Mesenchymal stem cell (in vitro differentiated cells and primary cell): ENCODE results near the gene VPS9D1.
A peak's percentile ranks its signal among the peaks of the same experiment; 100 is the strongest.
"Not testable (repeated sequence)": the region's sequence is repeated elsewhere in the genome, so short reads cannot be mapped to it uniquely, and the experiment has no call there.

Experiments
- DNase-seq: peaks from one replicate; pipeline ENCODE4 v3.0.0-alpha.2; 2013
- H2AFZ ChIP-seq: one replicate; pipeline ENCODE4 v1.6.1; 2013; ENCODE audit warnings: low read depth, mild to moderate bottlenecking, control low read depth, inconsistent platforms, low read length, moderate library complexity
- H2AK5ac ChIP-seq: 2 replicates; pipeline ENCODE4 v1.6.1; 2013; ENCODE audit warnings: low read length, moderate library complexity, mild to moderate bottlenecking, inconsistent platforms; ENCODE audit not compliant: severe bottlenecking
- H2BK120ac ChIP-seq: one replicate; pipeline ENCODE4 v1.6.1; 2013; ENCODE audit warnings: low read depth, mild to moderate bottlenecking, inconsistent platforms, low read length, moderate library complexity
- H2BK12ac ChIP-seq, 2 experiments: one replicate each; pipeline ENCODE4 v1.6.1; 2013; ENCODE audit warnings: inconsistent platforms in 2 of 2, low read length in 2 of 2, mild to moderate bottlenecking in 2 of 2, moderate library complexity in 2 of 2, control low read depth in 1 of 2
- H2BK15ac ChIP-seq: one replicate; pipeline ENCODE4 v1.6.1; 2013; ENCODE audit warnings: mild to moderate bottlenecking, low read depth, inconsistent platforms; ENCODE audit not compliant: poor library complexity, severe bottlenecking
- H2BK5ac ChIP-seq: 2 replicates; pipeline ENCODE4 v1.6.1; 2013; ENCODE audit warnings: low read depth, mild to moderate bottlenecking, low read length, control low read depth, inconsistent platforms; ENCODE audit not compliant: poor library complexity, severe bottlenecking
- H3K14ac ChIP-seq, 2 experiments: one replicate each; pipeline ENCODE4 v1.6.1; 2013; ENCODE audit warnings: inconsistent platforms in 2 of 2, low read length in 2 of 2, control low read depth in 1 of 2, mild to moderate bottlenecking in 1 of 2, moderate library complexity in 1 of 2
- H3K18ac ChIP-seq, 2 experiments: one replicate each; pipeline ENCODE4 v1.6.1; 2013; ENCODE audit warnings: inconsistent platforms in 2 of 2, low read length in 2 of 2, control low read depth in 1 of 2, low read depth in 1 of 2, mild to moderate bottlenecking in 1 of 2
- H3K23ac ChIP-seq, 2 experiments: one replicate each; pipeline ENCODE4 v1.6.1; 2013; ENCODE audit warnings: inconsistent platforms in 2 of 2, low read length in 2 of 2, mild to moderate bottlenecking in 2 of 2, moderate library complexity in 2 of 2, control low read depth in 1 of 2
- H3K27ac ChIP-seq: 2 replicates; pipeline ENCODE4 v1.5.1; 2013; ENCODE audit warnings: mild to moderate bottlenecking, moderate library complexity, low read length, control low read depth, inconsistent platforms; ENCODE audit not compliant: poor library complexity, severe bottlenecking
- H3K27me3 ChIP-seq, 2 experiments: 2 replicates each; pipeline versions ENCODE4 v1.6.1 to v1.7.0; 2013; ENCODE audit warnings: low read length in 2 of 2, mild to moderate bottlenecking in 2 of 2, moderate library complexity in 2 of 2, control low read depth in 1 of 2, inconsistent platforms in 1 of 2; ENCODE audit not compliant: control insufficient read depth in 1 of 2, insufficient read depth in 1 of 2
- H3K36me3 ChIP-seq, 2 experiments: 2 replicates each; pipeline versions ENCODE4 v1.6.1 to v1.7.0; 2013; ENCODE audit warnings: low read length in 2 of 2, control low read depth in 1 of 2, inconsistent platforms in 1 of 2, low read depth in 1 of 2, mild to moderate bottlenecking in 1 of 2; ENCODE audit not compliant: insufficient read depth in 2 of 2, control insufficient read depth in 1 of 2
- H3K4ac ChIP-seq, 2 experiments: one replicate each; pipeline ENCODE4 v1.6.1; 2013; ENCODE audit warnings: inconsistent platforms in 2 of 2, low read length in 2 of 2, mild to moderate bottlenecking in 2 of 2, moderate library complexity in 2 of 2, control low read depth in 1 of 2, low read depth in 1 of 2
- H3K4me1 ChIP-seq: 2 replicates; pipeline ENCODE4 v1.6.1; 2013; ENCODE audit warnings: low read depth, low read length, control low read depth; ENCODE audit not compliant: control insufficient read depth, insufficient read depth
- H3K4me2 ChIP-seq: 2 replicates; pipeline ENCODE4 v1.6.1; 2013; ENCODE audit warnings: low read length, mild to moderate bottlenecking, inconsistent platforms; ENCODE audit not compliant: poor library complexity, severe bottlenecking
- H3K4me3 ChIP-seq, 2 experiments: 2 replicates each; pipeline versions ENCODE4 v1.5.1 to v1.7.0; 2013; ENCODE audit warnings: low read length in 2 of 2, mild to moderate bottlenecking in 2 of 2, control low read depth in 1 of 2, low read depth in 1 of 2; ENCODE audit not compliant: insufficient read depth in 1 of 2
- H3K79me1 ChIP-seq: replicated peaks from 2 replicates; pipeline ENCODE4 v1.6.1; 2013; ENCODE audit warnings: mild to moderate bottlenecking, control low read depth, low read length, inconsistent platforms; ENCODE audit not compliant: poor library complexity, severe bottlenecking
- H3K9ac ChIP-seq: 2 replicates; pipeline ENCODE4 v1.7.0; 2013; ENCODE audit warnings: mild to moderate bottlenecking, low read length, moderate library complexity
- H3K9me3 ChIP-seq: 2 replicates; pipeline ENCODE4 v1.7.0; 2013; ENCODE audit warnings: mild to moderate bottlenecking, low read length; ENCODE audit not compliant: control insufficient read depth
- H4K8ac ChIP-seq: one replicate; pipeline ENCODE4 v1.6.1; 2013; ENCODE audit warnings: inconsistent platforms, mild to moderate bottlenecking, low read length, moderate library complexity
- H4K91ac ChIP-seq: one replicate; pipeline ENCODE4 v1.6.1; 2013; ENCODE audit warnings: mild to moderate bottlenecking, low read length, inconsistent platforms
- WGBS: methylation state at CpG from one replicate; pipeline ENCODE4 v1.1.7; 2013; ENCODE audit warnings: mixed read lengths; 5-methylcytosine and 5-hydroxymethylcytosine counted together

VPS9D1 gene

GRCh38 chr16:89668790-89669158, 51.9 kb downstream of the VPS9D1 start:
- no peak overlapping the region for H2AFZ ChIP-seq
- H3K36me3 ChIP-seq, result peaks cover 8 to 29% of the 10 kb centered on the region in 2 experiments
- H2BK12ac ChIP-seq, result no peak overlapping the region
- no peak overlapping the region for H4K91ac ChIP-seq
- H2BK120ac ChIP-seq, result no peak overlapping the region
- no peak overlapping the region for H3K23ac ChIP-seq
- no peaks in the 10 kb centered on the region for H3K27me3 ChIP-seq
- no peak overlapping the region for H3K4ac ChIP-seq
- H3K9me3 ChIP-seq, result no peaks in the 10 kb centered on the region
- peaks cover 3% of the 10 kb centered on the region for H3K79me1 ChIP-seq
- no peak overlapping the region for H3K4me3 ChIP-seq
- H2BK15ac ChIP-seq, result no peak overlapping the region
- no peak overlapping the region for H2BK5ac ChIP-seq
- no peak overlapping the region for H3K4me2 ChIP-seq
- H3K4me1 ChIP-seq, result peaks cover 11% of the 10 kb centered on the region
- no peak overlapping the region for H4K8ac ChIP-seq
- H3K9ac ChIP-seq, result no peak overlapping the region
- no peak for DNase-seq
- no peak overlapping the region for H3K18ac ChIP-seq
- 99% methylated on average over 4 of the region's 5 CpGs for WGBS
- H3K14ac ChIP-seq, result no peak overlapping the region
- H2AK5ac ChIP-seq, result no peak overlapping the region
- H3K27ac ChIP-seq, result no peak overlapping the region

- Histone ChIP-seq H3K27ac (no peak overlapping the region), H3K36me3 (peaks cover 17 to 36% of the 10 kb centered on the region in 2 experiments)
Measured at GRCh38 chr16:89667633-89668032, 53.1 kb downstream of the VPS9D1 start.

GRCh38 chr16:89667000-89667399, 53.7 kb downstream of the VPS9D1 start:
- H2BK15ac ChIP-seq, H2AK5ac ChIP-seq, H3K9me3 ChIP-seq, H2BK12ac ChIP-seq, H3K27ac ChIP-seq, H3K79me1 ChIP-seq, H4K8ac ChIP-seq, H3K9ac ChIP-seq, H3K4me2 ChIP-seq, H2AFZ ChIP-seq, H2BK120ac ChIP-seq, H3K4ac ChIP-seq, H3K4me3 ChIP-seq, H3K23ac ChIP-seq, H3K27me3 ChIP-seq, H2BK5ac ChIP-seq, H3K14ac ChIP-seq, H4K91ac ChIP-seq, H3K18ac ChIP-seq: not testable (repeated sequence)
- DNase-seq, result peak; percentile 59
- Histone ChIP-seq H3K4me1 (peaks cover 11% of the 10 kb centered on the region), H3K36me3 (peaks cover 17 to 36% of the 10 kb centered on the region in 2 experiments)
- 50% methylated on average over 5 of the region's 7 CpGs for WGBS

More at GRCh38 chr16:89667633-89668032, 53.1 kb downstream of the VPS9D1 start:
- no peak overlapping the region for H3K9ac ChIP-seq
- no peak overlapping the region for H2BK15ac ChIP-seq
- H3K14ac ChIP-seq, result no peak overlapping the region
- no peak overlapping the region for H2AFZ ChIP-seq
- no peak overlapping the region for H3K18ac ChIP-seq
- no peak overlapping the region for H3K4me2 ChIP-seq
- H2AK5ac ChIP-seq, result no peak overlapping the region
- no peak overlapping the region for H2BK5ac ChIP-seq
- peak overlapping the region; percentile 2 for H4K8ac ChIP-seq
- peaks cover 4% of the 10 kb centered on the region for H3K79me1 ChIP-seq
- no peak overlapping the region for H3K23ac ChIP-seq
- H3K4me3 ChIP-seq, result no peak overlapping the region
- no peak overlapping the region for H4K91ac ChIP-seq
- DNase-seq, result no peak
- no peaks in the 10 kb centered on the region for H3K9me3 ChIP-seq
- H3K4ac ChIP-seq, result no peak overlapping the region
- peaks cover 11% of the 10 kb centered on the region for H3K4me1 ChIP-seq
- H3K27me3 ChIP-seq, result no peaks in the 10 kb centered on the region
- WGBS, result 81% methylated on average over 9 of the region's 9 CpGs
- no peak overlapping the region for H2BK120ac ChIP-seq
- no peak overlapping the region for H2BK12ac ChIP-seq

- not testable (repeated sequence) for DNase-seq, H3K4me2 ChIP-seq, H3K4me3 ChIP-seq, H2AK5ac ChIP-seq, H3K18ac ChIP-seq, H3K9me3 ChIP-seq, H2BK12ac ChIP-seq, H3K14ac ChIP-seq, H3K4me1 ChIP-seq, H2AFZ ChIP-seq, H3K27ac ChIP-seq, H3K27me3 ChIP-seq, H2BK120ac ChIP-seq, H4K91ac ChIP-seq, H2BK15ac ChIP-seq, H2BK5ac ChIP-seq, H3K4ac ChIP-seq, H3K23ac ChIP-seq, H3K9ac ChIP-seq, H4K8ac ChIP-seq
- peaks cover 37 to 40% of the 10 kb centered on the region in 2 experiments for H3K36me3 ChIP-seq
- H3K79me1 ChIP-seq, result peaks cover 19% of the 10 kb centered on the region
- WGBS, result 93% methylated on average over 10 of the region's 11 CpGs
Measured at GRCh38 chr16:89664238-89664637, 56.5 kb downstream of the VPS9D1 start.
